Osteocyte (in vitro differentiated cells): ENCODE results near the gene CCSER1. TPM values are rescaled to one million over a fixed set of nuclear protein-coding genes. Genes with fewer than 3 reads are reported as not detected.

Source experiments
- DNase-seq: peaks from one replicate; pipeline ENCODE4 v3.0.0; 2021; ENCODE audit warnings: mixed read lengths; ENCODE audit not compliant: unreplicated experiment; ENCODE audit errors: extremely low spot score
- H3K27ac Mint-ChIP-seq: one replicate; pipeline ENCODE4 v1.8.0; 2021; ENCODE audit warnings: mild to moderate bottlenecking, mixed read lengths; ENCODE audit not compliant: unreplicated experiment
- H3K27me3 Mint-ChIP-seq: one replicate; pipeline ENCODE4 v1.8.0; 2021; ENCODE audit warnings: mixed read lengths; ENCODE audit not compliant: unreplicated experiment
- H3K36me3 Mint-ChIP-seq: one replicate; pipeline ENCODE4 v1.8.0; 2021; ENCODE audit warnings: mixed read lengths; ENCODE audit not compliant: unreplicated experiment
- H3K4me1 Mint-ChIP-seq: one replicate; pipeline ENCODE4 v1.8.0; 2021; ENCODE audit warnings: mixed read lengths; ENCODE audit not compliant: unreplicated experiment
- H3K4me3 Mint-ChIP-seq: one replicate; pipeline ENCODE4 v1.8.0; 2021; ENCODE audit warnings: mild to moderate bottlenecking, moderate library complexity, mixed read lengths; ENCODE audit not compliant: unreplicated experiment
- H3K9me3 Mint-ChIP-seq: one replicate; pipeline ENCODE4 v1.8.0; 2021; ENCODE audit warnings: mixed read lengths; ENCODE audit not compliant: unreplicated experiment
- total RNA-seq: library from RNA; stranded (reverse); gene quantifications from 2 replicates; pipeline ENCODE4 v1.2.1, GENCODE V29; 2021
- TF ChIP-seq, protein P1 (sequence below): fragments of 200-600 bp; sonication (generic); IDR thresholded peaks from 2 replicates; pipeline ENCODE4 v1.5.0; 2021; ENCODE audit warnings: antibody characterized with exemption, mild to moderate bottlenecking, moderate library complexity

Gene CCSER1
- total RNA-seq, 1 donor from 2014 or later = not detected

DNA sequence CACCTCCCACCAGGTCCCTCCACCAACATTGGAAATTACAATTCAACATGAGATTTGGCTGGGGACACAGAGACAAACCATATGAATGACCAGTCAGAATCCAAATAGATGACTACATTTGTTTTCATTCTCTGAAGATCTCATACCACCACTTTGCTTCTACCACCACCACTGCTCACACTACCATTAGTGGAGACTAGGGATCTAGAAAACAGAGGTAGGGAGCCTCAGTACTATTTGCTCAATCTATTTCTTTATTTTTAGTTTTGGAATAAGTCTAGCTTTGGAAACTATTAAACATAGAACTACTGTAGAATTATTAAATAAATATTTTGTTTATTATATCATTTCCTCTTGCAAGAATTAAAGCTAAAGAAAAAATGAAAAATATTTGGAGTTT, 727.9 kb downstream of the CCSER1 start:
- H3K4me1 Mint-ChIP-seq = peaks cover 27% of the 10 kb centered on the region
- peak overlapping the region; percentile 92 for H3K27ac Mint-ChIP-seq
- no peak for DNase-seq
- H3K9me3 Mint-ChIP-seq = peaks cover 5% of the 10 kb centered on the region
- H3K4me3 Mint-ChIP-seq = no peak overlapping the region
- TF ChIP-seq, protein P1, sequence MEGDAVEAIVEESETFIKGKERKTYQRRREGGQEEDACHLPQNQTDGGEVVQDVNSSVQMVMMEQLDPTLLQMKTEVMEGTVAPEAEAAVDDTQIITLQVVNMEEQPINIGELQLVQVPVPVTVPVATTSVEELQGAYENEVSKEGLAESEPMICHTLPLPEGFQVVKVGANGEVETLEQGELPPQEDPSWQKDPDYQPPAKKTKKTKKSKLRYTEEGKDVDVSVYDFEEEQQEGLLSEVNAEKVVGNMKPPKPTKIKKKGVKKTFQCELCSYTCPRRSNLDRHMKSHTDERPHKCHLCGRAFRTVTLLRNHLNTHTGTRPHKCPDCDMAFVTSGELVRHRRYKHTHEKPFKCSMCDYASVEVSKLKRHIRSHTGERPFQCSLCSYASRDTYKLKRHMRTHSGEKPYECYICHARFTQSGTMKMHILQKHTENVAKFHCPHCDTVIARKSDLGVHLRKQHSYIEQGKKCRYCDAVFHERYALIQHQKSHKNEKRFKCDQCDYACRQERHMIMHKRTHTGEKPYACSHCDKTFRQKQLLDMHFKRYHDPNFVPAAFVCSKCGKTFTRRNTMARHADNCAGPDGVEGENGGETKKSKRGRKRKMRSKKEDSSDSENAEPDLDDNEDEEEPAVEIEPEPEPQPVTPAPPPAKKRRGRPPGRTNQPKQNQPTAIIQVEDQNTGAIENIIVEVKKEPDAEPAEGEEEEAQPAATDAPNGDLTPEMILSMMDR = no peak
- H3K36me3 Mint-ChIP-seq = no peaks in the 10 kb centered on the region
- no peaks in the 10 kb centered on the region for H3K27me3 Mint-ChIP-seq

DNA sequence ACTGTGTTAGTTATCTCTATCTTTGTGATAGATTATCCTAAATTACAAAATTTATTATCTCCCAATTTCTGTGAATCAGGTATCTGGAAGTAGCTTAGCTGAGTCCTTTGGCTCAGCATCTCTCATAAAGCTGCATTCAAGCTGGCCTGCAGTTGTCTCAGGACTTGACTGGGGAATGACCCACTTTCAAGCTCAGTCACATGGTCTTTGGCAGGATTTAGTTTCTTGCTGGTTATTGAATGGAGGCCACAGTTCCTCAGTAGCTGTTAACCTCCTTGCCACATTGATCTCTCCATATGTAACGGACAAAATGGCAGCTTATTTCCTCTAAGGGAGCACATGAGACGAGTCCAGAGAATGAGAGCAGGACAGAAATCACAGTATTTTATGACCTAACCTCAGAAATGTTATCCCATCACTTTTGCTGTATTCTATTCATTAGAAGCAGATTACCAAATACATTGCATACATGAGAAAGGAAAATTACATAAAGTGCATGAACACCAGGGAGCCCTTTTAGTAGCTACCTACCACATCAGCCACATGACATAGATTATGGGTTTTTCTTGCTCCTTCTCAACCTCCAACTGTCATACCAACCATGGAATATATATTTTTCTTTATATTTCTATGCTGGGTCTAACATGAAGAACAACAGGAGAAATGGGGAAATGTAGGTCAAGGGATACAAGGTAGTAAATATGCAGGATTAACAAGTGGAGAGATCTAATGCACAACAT, 730.1 kb downstream of the CCSER1 start:
- peaks cover 5% of the 10 kb centered on the region for H3K9me3 Mint-ChIP-seq
- H3K4me1 Mint-ChIP-seq = peaks cover 24% of the 10 kb centered on the region
- H3K36me3 Mint-ChIP-seq = no peaks in the 10 kb centered on the region
- H3K27me3 Mint-ChIP-seq = no peaks in the 10 kb centered on the region
- no peak for DNase-seq
- H3K27ac Mint-ChIP-seq = no peak overlapping the region
- no peak overlapping the region for H3K4me3 Mint-ChIP-seq
- TF ChIP-seq, protein P1 = no peak

DNA sequence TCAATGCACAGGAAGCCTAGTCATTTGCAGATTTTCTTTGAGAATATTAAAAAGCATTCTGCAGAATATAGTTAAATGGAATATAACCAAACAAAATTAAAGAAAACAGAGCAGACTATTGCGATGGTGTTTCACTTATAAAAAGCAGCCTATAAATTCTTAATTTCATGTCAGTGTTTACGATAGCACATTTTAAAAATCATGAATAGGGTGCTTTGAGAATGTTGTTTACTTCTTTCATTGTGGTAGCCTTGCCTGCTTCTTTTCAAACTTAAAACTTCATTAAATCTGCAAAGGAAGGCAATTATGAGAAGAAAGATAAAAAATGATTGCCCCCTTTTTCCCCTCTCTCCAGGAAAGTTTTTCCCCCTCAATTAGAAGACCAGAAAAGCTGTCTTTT, 748.6 kb downstream of the CCSER1 start:
- peaks cover 4% of the 10 kb centered on the region for H3K4me1 Mint-ChIP-seq
- no peak overlapping the region for H3K4me3 Mint-ChIP-seq
- no peak overlapping the region for H3K27ac Mint-ChIP-seq
- no peaks in the 10 kb centered on the region for H3K9me3 Mint-ChIP-seq
- DNase-seq = no peak
- no peaks in the 10 kb centered on the region for H3K36me3 Mint-ChIP-seq
- no peaks in the 10 kb centered on the region for H3K27me3 Mint-ChIP-seq
- TF ChIP-seq, protein P1 = no peak

DNA sequence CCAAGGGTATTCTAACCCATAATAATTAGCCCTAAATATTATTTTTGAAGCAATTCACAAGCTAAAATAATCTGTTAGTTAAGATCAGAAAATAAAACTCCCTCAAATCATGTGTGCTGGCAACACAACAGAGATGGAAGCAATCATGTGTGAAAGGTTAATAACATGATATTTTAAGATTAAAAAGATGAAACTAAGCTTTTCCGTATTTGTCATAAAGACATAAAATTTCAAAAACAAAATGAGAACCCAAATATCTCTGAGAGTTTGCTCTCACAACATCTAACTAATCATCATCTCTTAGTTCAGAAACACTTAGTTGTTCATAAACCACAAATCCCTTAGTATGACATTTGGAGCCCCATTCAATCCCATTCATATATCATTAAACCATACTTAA, 749.1 kb downstream of the CCSER1 start:
- TF ChIP-seq, protein P1 = no peak
- Mint-ChIP-seq H3K27me3 (no peaks in the 10 kb centered on the region), H3K36me3 (no peaks in the 10 kb centered on the region), H3K4me1 (peaks cover 4% of the 10 kb centered on the region), H3K27ac (no peak overlapping the region), H3K9me3 (no peaks in the 10 kb centered on the region), H3K4me3 (no peak overlapping the region)
- no peak for DNase-seq

DNA sequence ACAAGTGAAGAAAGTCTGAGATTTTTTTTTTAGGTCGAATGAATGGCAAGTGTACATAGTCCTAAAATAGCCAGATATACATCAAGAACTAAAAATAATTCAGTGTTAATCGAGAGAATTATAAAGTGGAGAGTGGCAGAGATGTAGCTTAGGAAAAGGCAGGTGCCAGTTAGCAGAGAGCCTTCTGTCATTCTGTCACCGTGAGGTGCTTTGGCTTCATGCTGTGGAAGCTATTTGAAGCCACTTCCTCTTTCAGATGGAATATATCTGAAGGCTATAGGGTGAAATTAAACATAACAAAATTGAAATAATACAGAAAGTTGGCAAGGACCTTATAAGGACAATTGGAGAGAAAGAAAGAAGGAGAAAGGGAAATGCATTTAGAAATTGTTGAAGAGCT, 756.3 kb downstream of the CCSER1 start:
- H3K27ac Mint-ChIP-seq = no peak overlapping the region
- DNase-seq = no peak
- H3K4me1 Mint-ChIP-seq = peaks cover 7% of the 10 kb centered on the region
- H3K27me3 Mint-ChIP-seq = no peaks in the 10 kb centered on the region
- H3K9me3 Mint-ChIP-seq = no peaks in the 10 kb centered on the region
- TF ChIP-seq, protein P1 = no peak
- no peak overlapping the region for H3K4me3 Mint-ChIP-seq
- H3K36me3 Mint-ChIP-seq = no peaks in the 10 kb centered on the region
